BE2C (cell line): ENCODE measurements around the gene PHB1.

Experiments used
- DNase-seq: peaks from one replicate; pipeline ENCODE4 v3.0.0-alpha.2; 2020
- H3K27me3 ChIP-seq: fragments of 250-450 bp; sonication (Bioruptor Pico); 2 replicates; pipeline ENCODE4 v1.5.1; 2020; ENCODE audit warnings: mild to moderate bottlenecking
- H3K36me3 ChIP-seq: fragments of 250-450 bp; sonication (Bioruptor Pico); 2 replicates; pipeline ENCODE4 v1.5.1; 2020; ENCODE audit warnings: mild to moderate bottlenecking
- H3K4me1 ChIP-seq: fragments of 250-450 bp; sonication (Bioruptor Pico); 2 replicates; pipeline ENCODE4 v1.5.1; 2020
- H3K4me3 ChIP-seq: 2 replicates; pipeline ENCODE4 v1.5.1; 2011; ENCODE audit warnings: low read depth, low read length
- H3K9me3 ChIP-seq: fragments of 250-450 bp; sonication (Bioruptor Pico); 2 replicates; pipeline ENCODE4 v1.5.1; 2020
- CTCF ChIP-seq: IDR thresholded peaks from 2 replicates; pipeline ENCODE4 v1.5.1; 2012; ENCODE audit warnings: mild to moderate bottlenecking, low read depth, low read length

PHB1 gene

GRCh38 chr17:49363251-49363650 lies 51.4 kb downstream of the PHB1 start:
- no peaks in the 10 kb centered on the region for H3K4me1 ChIP-seq
- no peaks in the 10 kb centered on the region for H3K9me3 ChIP-seq
- H3K4me3 ChIP-seq: no peak overlapping the region
- no peaks in the 10 kb centered on the region for H3K36me3 ChIP-seq
- TF ChIP-seq CTCF: no peak
- DNase-seq: no peak
- no peaks in the 10 kb centered on the region for H3K27me3 ChIP-seq

GRCh38 chr17:49362723-49363117 lies 52.0 kb downstream of the PHB1 start:
- Histone ChIP-seq H3K36me3 (no peaks in the 10 kb centered on the region), H3K9me3 (no peaks in the 10 kb centered on the region), H3K27me3 (no peaks in the 10 kb centered on the region), H3K4me1 (no peaks in the 10 kb centered on the region), H3K4me3 (peak overlapping the region; percentile 94)
- no peak for TF ChIP-seq CTCF
- DNase-seq: no peak

GRCh38 chr17:49361902-49362722 lies 52.6 kb downstream of the PHB1 start, which contains the start of gene ZNF652:
Gene ZNF652 (minus strand): TSS chr17:49362250. CDS start chr17:49317725, 44,525 bp downstream.
- TF ChIP-seq CTCF: no peak
- peak within 1 kb of the TSS; percentile 94 for H3K4me3 ChIP-seq
- peak; percentile 92 for DNase-seq
- H3K36me3 ChIP-seq: no peaks in the 10 kb centered on the region
- H3K4me1 ChIP-seq: no peaks in the 10 kb centered on the region
- H3K9me3 ChIP-seq: no peaks in the 10 kb centered on the region
- no peaks in the 10 kb centered on the region for H3K27me3 ChIP-seq

- DNase-seq: peak; percentile 48
- peak overlapping the region; percentile 94 for H3K4me3 ChIP-seq
- H3K36me3 ChIP-seq: no peaks in the 10 kb centered on the region
- TF ChIP-seq CTCF: no peak
- no peaks in the 10 kb centered on the region for H3K9me3 ChIP-seq
- H3K4me1 ChIP-seq: no peaks in the 10 kb centered on the region
- no peaks in the 10 kb centered on the region for H3K27me3 ChIP-seq
Observed at GRCh38 chr17:49361129-49361901, 53.4 kb downstream of the PHB1 start.

- H3K27me3 ChIP-seq: no peaks in the 10 kb centered on the region
- peak; percentile 26 for DNase-seq
- H3K4me1 ChIP-seq: no peaks in the 10 kb centered on the region
- no peak for TF ChIP-seq CTCF
- H3K36me3 ChIP-seq: no peaks in the 10 kb centered on the region
- peak overlapping the region; percentile 94 for H3K4me3 ChIP-seq
- H3K9me3 ChIP-seq: no peaks in the 10 kb centered on the region
Observed at GRCh38 chr17:49360796-49361128, 53.9 kb downstream of the PHB1 start.
